ACC112 (cell line): ENCODE data around the gene RENBP.

Experiments
- H2AFZ ChIP-seq: fragments of 200-600 bp; sonication (generic); one replicate; pipeline ENCODE4 v1.6.0; 2017; ENCODE audit warnings: antibody characterized with exemption, low read length; ENCODE audit not compliant: unreplicated experiment
- H3K27ac ChIP-seq: fragments of 200-600 bp; sonication (generic); 2 replicates; pipeline ENCODE4 v1.5.1; 2014; ENCODE audit warnings: low read depth, mild to moderate bottlenecking, antibody characterized with exemption, low read length, moderate library complexity
- H3K27me3 ChIP-seq: fragments of 200-600 bp; sonication (generic); 2 replicates; pipeline ENCODE4 v1.6.1; 2014; ENCODE audit warnings: mild to moderate bottlenecking, antibody characterized with exemption, low read length, moderate library complexity, mixed read lengths; ENCODE audit not compliant: insufficient read depth
- H3K36me3 ChIP-seq: fragments of 200-600 bp; sonication (generic); 2 replicates; pipeline ENCODE4 v1.6.1; 2016; ENCODE audit warnings: mild to moderate bottlenecking, antibody characterized with exemption, low read length, moderate library complexity, mixed read lengths; ENCODE audit not compliant: insufficient read depth
- H3K4me1 ChIP-seq: fragments of 200-600 bp; sonication (generic); one replicate; pipeline ENCODE4 v1.6.1; 2016; ENCODE audit warnings: low read length, mixed read lengths; ENCODE audit not compliant: insufficient read depth, unreplicated experiment, control insufficient read depth
- H3K4me3 ChIP-seq: fragments of 200-600 bp; sonication (generic); 2 replicates; pipeline ENCODE4 v1.5.1; 2014; ENCODE audit warnings: mild to moderate bottlenecking, low read depth, low read length
- H3K79me2 ChIP-seq: fragments of 200-600 bp; sonication (generic); one replicate; pipeline ENCODE4 v1.6.0; 2016; ENCODE audit warnings: low read length; ENCODE audit not compliant: control insufficient read depth, unreplicated experiment, insufficient read depth

RENBP gene

DNA sequence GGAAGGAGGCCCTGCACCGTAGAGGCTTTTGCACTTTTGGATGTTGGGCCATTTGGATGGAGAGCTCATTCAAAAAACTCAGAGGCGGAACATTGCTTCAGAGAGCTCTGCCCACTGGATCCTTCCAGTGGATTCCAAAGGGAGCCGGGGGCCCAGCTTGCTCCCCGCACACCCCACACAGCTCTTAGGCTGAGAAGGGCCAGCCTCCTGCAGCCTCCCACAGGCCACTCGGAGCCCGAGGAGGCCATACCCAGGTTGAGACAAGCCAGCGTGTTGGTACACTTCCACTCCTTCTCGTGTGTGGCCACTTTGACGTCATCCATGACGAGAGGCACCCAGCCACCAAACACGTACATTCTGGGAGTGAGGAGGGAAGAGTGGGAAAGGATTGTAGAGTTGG, 16.8 kb upstream of the RENBP start:
- Histone ChIP-seq H3K4me3 (no peak overlapping the region), H3K27ac (no peak overlapping the region), H3K79me2 (peaks cover 25% of the 10 kb centered on the region), H3K27me3 (no peaks in the 10 kb centered on the region), H3K36me3 (no peaks in the 10 kb centered on the region), H3K4me1 (no peaks in the 10 kb centered on the region), H2AFZ (no peak overlapping the region)

DNA sequence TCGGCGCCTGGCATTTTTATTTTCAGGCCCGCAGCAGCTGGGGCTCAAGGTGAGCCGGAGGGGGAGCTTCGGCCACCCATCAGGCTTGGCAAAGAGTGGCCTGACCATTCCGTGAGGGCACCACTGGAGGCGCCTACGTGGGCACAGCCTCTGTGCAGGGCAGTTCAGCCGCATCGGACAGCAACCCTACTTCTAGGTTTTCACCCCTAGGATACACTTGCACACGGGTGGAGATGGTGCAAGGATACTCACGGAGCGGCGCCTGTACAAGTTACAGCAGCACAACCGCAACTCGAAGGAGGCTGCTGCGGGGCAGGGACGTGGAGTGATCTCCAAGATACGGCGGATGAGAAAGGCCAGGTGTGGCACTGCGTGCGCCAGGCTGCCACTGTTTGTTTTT, 16.3 kb upstream of the RENBP start:
- Histone ChIP-seq H3K4me3 (no peak overlapping the region), H3K79me2 (peaks cover 20% of the 10 kb centered on the region), H3K27me3 (no peaks in the 10 kb centered on the region), H3K27ac (no peak overlapping the region), H3K36me3 (no peaks in the 10 kb centered on the region), H2AFZ (no peak overlapping the region), H3K4me1 (no peaks in the 10 kb centered on the region)

DNA sequence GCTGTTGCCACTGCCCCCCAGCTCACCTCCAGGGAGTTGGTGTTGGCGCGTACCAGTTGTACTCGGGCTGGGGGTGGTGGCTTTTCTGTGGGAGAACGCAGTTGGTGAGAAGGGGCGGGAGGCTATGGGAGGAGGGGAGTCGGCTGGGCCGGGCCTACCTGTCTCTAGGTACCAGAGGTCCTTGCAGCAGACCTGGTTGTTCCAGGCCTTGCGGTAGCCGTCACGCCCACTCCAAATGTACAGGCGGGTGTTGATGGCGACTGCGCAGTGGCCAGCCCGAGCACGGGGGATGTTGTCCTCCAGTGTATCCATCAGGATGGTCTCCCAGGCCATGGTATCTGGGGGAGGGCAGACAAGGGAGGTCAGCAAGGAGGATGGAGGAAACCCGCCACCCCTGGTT, 15.6 kb upstream of the RENBP start:
- Histone ChIP-seq H3K36me3 (no peaks in the 10 kb centered on the region), H3K27ac (no peak overlapping the region), H3K79me2 (peaks cover 13% of the 10 kb centered on the region), H3K4me3 (no peak overlapping the region), H2AFZ (no peak overlapping the region), H3K27me3 (no peaks in the 10 kb centered on the region), H3K4me1 (no peaks in the 10 kb centered on the region)

DNA sequence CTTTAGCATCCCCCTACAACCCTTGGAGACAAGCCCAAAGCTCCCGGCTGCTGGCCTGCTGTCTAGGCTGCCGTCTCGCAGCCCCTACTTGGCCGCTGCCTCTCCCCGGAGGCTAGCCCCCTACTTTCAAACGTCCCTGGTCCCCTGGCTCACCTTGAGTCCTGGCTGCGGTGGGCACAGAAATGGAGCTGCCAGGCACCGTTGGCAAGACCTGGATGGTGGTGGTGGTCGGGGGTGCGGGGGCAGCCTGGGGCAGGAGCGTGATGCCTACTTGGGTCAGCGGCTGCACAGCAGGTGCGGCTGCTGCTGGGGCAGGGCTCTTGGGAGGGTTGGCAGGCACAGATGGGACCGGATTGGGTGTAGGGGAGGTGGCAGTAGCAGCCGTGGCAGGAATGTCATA, 15.2 kb upstream of the RENBP start:
- Histone ChIP-seq H3K36me3 (no peaks in the 10 kb centered on the region), H3K79me2 (peaks cover 8% of the 10 kb centered on the region), H3K27me3 (no peaks in the 10 kb centered on the region), H3K4me3 (no peak overlapping the region), H3K4me1 (no peaks in the 10 kb centered on the region), H3K27ac (no peak overlapping the region), H2AFZ (no peak overlapping the region)

DNA sequence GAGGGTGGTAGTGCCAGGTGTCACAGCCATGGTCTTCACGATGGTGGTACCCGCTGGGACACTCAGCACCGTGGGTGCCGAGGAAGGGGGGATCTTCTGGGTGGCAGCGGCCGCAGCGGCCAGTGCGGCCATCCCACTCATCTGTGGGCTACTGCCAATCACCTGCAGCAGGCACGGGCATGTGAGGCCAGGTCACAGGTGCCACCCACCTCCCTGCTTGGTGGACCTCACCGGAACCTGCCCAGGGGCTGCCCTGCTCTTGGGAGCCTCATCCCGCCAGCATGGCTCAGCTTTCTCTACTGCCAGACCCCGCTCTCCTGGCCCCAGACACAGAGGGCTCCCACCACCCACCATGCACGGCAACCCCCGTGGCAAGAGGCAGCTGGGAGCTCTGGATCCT, 14.2 kb upstream of the RENBP start:
- no peak overlapping the region for H3K27ac ChIP-seq
- H3K4me1 ChIP-seq = no peaks in the 10 kb centered on the region
- H3K79me2 ChIP-seq = no peaks in the 10 kb centered on the region
- no peaks in the 10 kb centered on the region for H3K36me3 ChIP-seq
- H3K27me3 ChIP-seq = no peaks in the 10 kb centered on the region
- H3K4me3 ChIP-seq = no peak overlapping the region
- no peak overlapping the region for H2AFZ ChIP-seq

DNA sequence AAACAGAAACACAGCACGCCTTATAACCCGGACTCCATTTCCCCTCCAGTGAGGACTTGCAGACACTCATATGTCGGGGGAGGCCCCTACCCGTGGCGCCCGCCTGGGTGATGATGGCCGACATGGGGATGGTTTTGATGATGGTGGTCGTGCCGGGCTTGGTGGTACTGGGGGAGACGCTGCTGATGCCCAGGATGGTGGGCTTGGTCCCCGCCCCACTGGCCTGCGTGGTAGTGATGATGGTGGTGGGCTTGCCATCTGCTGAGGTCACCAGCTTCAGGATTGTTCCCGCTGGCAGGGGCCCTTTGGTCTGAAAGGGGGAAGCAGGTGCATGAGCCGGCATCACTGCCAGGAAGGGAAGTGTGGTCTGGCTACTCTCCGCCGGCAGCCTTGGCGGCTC, 12.8 kb upstream of the RENBP start:
- H2AFZ ChIP-seq = no peak overlapping the region
- no peak overlapping the region for H3K27ac ChIP-seq
- no peaks in the 10 kb centered on the region for H3K4me1 ChIP-seq
- no peaks in the 10 kb centered on the region for H3K79me2 ChIP-seq
- H3K36me3 ChIP-seq = no peaks in the 10 kb centered on the region
- H3K27me3 ChIP-seq = no peaks in the 10 kb centered on the region
- no peak overlapping the region for H3K4me3 ChIP-seq

DNA sequence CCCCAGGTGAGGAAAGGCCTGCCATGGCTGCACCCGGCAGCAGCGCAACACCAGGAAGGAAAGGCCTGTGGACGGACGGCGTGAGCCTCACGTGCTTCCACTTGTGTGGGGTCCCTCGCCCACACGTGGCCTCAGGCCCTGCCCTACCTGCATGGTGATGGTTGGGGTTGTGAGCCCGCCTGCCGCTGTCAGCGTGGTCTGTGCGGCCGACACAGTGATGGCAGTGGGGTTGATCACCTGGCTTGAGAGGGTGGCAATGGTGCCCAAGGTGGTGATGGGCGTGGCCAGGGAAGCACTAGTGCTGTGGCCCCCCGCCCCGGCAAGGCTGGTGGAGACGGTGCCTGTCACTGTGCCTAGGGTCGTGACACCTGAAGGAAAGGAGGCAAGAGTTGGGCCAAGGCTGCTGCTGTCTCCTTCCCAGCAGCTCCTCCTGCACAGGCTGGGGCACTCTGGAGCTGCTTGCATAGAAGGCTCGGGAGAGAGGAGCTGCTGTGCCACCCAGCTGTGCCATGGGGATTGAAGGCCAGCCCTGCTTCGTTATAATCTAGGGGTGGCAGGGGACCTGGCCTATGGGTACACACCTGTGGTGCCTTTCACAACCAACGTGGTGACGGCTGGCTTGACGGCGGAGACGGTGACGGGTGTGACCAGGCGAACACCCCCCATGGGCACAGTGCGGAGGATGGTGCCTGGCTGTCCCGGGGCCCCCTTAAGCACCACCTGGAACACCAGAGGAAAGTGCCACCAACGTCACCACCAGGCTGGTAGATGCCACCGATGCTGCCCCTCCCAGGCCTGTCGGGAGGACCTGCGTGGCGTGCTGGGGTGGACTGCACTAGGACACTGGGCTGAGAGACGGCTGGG, 11.8 kb upstream of the RENBP start:
- Histone ChIP-seq H3K79me2 (no peaks in the 10 kb centered on the region), H3K4me1 (no peaks in the 10 kb centered on the region), H3K36me3 (no peaks in the 10 kb centered on the region), H2AFZ (no peak overlapping the region), H3K4me3 (no peak overlapping the region), H3K27me3 (no peaks in the 10 kb centered on the region), H3K27ac (no peak overlapping the region)

DNA sequence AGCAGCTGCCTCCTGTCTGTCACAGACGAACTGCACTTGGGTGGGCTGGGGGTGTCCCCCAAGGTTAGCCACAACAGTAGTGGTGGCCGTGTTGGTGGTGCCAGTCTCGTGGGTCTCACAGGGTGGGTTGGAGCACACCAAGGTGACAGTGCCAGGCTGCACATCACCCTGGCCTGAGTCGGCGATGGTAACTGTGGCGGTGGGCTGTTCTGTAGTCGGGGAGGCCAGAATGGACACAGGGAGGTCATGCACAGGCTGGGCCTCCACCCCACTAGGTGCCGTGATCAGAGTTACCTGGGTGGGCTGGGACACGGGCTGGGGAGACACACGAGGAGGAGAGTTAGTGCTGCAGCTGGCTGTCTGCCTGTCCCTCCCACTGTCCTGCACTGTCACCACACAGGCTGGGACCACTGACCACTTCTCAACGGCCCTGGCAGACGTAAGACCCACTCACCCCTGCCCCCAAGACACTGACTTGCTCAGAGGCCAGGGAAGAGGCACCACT, 10.8 kb upstream of the RENBP start:
- H3K4me1 ChIP-seq = no peaks in the 10 kb centered on the region
- no peaks in the 10 kb centered on the region for H3K27me3 ChIP-seq
- no peaks in the 10 kb centered on the region for H3K36me3 ChIP-seq
- H2AFZ ChIP-seq = no peak overlapping the region
- no peak overlapping the region for H3K27ac ChIP-seq
- no peak overlapping the region for H3K4me3 ChIP-seq
- no peaks in the 10 kb centered on the region for H3K79me2 ChIP-seq

DNA sequence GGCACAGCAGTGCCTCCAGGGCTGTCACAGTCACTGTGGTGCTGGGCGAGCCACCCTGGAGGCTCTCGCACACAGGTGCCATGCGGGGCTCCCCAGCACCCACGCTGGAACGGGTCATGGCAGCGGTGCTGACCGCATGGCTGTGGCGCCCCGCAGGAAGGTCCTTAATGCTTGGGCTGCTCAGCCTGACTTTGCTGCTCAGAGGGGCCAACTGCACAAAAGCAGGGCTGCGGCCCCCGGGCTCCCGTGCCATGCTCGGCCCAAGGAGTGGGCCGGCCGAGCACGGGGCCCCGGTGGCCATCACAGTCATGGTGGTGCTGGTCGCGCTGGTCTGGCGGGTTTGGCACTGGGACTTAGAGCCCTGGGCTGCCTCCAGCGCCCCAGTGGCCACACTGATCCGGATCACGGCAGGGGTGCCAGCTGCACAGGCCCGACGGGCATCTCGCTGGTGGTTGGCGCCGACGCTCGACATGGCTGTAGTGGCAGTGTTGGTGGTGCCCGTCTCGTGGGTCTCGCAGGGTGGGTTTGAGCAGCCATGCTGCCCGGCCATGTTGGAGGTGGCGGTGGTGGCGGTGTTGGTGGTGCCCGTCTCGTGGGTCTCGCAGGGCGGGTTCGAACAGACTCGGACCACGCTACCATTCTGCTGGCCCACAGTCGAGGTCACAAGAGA, 10.2 kb upstream of the RENBP start:
- Histone ChIP-seq H2AFZ (no peak overlapping the region), H3K4me3 (no peak overlapping the region), H3K27me3 (no peaks in the 10 kb centered on the region), H3K4me1 (no peaks in the 10 kb centered on the region), H3K79me2 (no peaks in the 10 kb centered on the region), H3K36me3 (no peaks in the 10 kb centered on the region), H3K27ac (no peak overlapping the region)

DNA sequence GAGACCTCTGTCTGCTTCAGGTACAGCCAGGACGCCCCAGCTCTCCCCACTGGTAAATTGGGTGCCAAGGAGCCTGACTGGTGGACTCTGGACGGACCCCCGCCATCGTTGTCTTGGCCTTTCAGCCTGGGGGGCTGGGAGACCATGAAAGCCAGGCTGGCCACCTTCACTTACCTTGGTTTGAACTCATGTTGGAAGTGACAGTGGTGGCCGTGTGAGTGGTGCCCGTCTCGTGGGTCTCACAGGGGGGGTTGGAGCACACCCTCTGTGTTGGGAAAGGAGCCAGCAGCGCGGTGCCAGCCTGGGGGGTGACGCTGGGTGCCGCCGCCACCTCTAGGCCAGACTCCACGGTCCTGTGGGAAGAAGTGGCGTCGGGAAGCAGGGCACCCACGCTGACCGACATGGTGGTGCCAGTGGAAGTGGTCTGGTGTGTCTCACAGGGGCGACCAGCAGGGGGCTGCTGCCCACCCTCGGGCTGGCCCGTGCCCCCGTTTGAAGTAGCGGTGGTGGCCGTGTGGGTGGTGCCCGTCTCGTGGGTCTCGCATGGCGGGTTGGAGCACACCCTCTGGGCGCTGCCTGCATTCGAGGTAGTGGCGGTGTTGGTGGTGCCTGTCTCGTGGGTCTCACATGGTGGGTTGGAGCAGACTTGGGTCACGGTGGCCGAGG, 9.6 kb upstream of the RENBP start:
- no peak overlapping the region for H3K27ac ChIP-seq
- H3K79me2 ChIP-seq = no peaks in the 10 kb centered on the region
- H3K27me3 ChIP-seq = no peaks in the 10 kb centered on the region
- no peak overlapping the region for H2AFZ ChIP-seq
- H3K4me1 ChIP-seq = no peaks in the 10 kb centered on the region
- no peaks in the 10 kb centered on the region for H3K36me3 ChIP-seq
- no peak overlapping the region for H3K4me3 ChIP-seq
